WTC11 (cell line): Measurements from ENCODE around the gene DCTN2. TPM values are rescaled to one million over a fixed set of nuclear protein-coding genes. Genes with fewer than 3 reads are reported as not detected.

Source experiments
- ATAC-seq: fragments of 200-7000 bp; cut with Tn5 transposase; 2 replicates; pipeline ENCODE4 v1.10.0; 2021; ENCODE audit warnings: mild to moderate bottlenecking, moderate library complexity
- CTCF ChIA-PET: fragments of 300-600 bp; sonication (Branson Sonifier 250); formaldehyde crosslinking; loops from one replicate; lab custom pipeline; 2021; ENCODE audit warnings: antibody characterized with exemption; lab: Charles Lee
- POLR2A ChIA-PET: fragments of 350-600 bp; sonication (Branson Sonifier 250); formaldehyde crosslinking; loops from one replicate; lab custom pipeline; 2021; ENCODE audit warnings: antibody characterized with exemption; lab: Charles Lee
- DNase-seq: peaks from one replicate; pipeline ENCODE4 v3.0.0; 2021; ENCODE audit warnings: low spot score
- H3K27ac Mint-ChIP-seq: 2 replicates; pipeline ENCODE4 v1.8.0; 2021; ENCODE audit warnings: mixed read lengths
- H3K27me3 Mint-ChIP-seq: 2 replicates; pipeline ENCODE4 v1.8.0; 2021; ENCODE audit warnings: low read depth, mild to moderate bottlenecking, moderate library complexity, mixed read lengths
- H3K36me3 Mint-ChIP-seq: 2 replicates; pipeline ENCODE4 v1.8.0; 2021; ENCODE audit warnings: mixed read lengths
- H3K4me1 Mint-ChIP-seq: 2 replicates; pipeline ENCODE4 v1.8.0; 2022; ENCODE audit warnings: mixed read lengths
- H3K4me3 Mint-ChIP-seq: 2 replicates; pipeline ENCODE4 v1.8.0; 2021; ENCODE audit warnings: mild to moderate bottlenecking, moderate library complexity, mixed read lengths
- H3K9me3 Mint-ChIP-seq: 2 replicates; pipeline ENCODE4 v1.8.0; 2021; ENCODE audit warnings: mixed read lengths
- CREB1 ChIP-seq: sonication (generic); formaldehyde crosslinking; IDR thresholded peaks from 2 replicates; pipeline ENCODE4 v1.8.0; 2023; ENCODE audit warnings: mild to moderate bottlenecking, missing genetic modification reagents
- CREM ChIP-seq: sonication (generic); formaldehyde crosslinking; IDR thresholded peaks from 2 replicates; pipeline ENCODE4 v1.8.1; 2022; ENCODE audit warnings: mild to moderate bottlenecking, missing genetic modification reagents, moderate library complexity
- E2F5 ChIP-seq: sonication (generic); formaldehyde crosslinking; IDR thresholded peaks from 2 replicates; pipeline ENCODE4 v1.8.1; 2022; ENCODE audit warnings: mild to moderate bottlenecking, moderate library complexity, missing genetic modification reagents
- FOXJ3 ChIP-seq: sonication (generic); formaldehyde crosslinking; IDR thresholded peaks from 2 replicates; pipeline ENCODE4 v1.9.0; 2021; ENCODE audit warnings: missing genetic modification reagents, mild to moderate bottlenecking, borderline replicate concordance
- FOXK1 ChIP-seq: sonication (generic); formaldehyde crosslinking; IDR thresholded peaks from 2 replicates; pipeline ENCODE4 v1.8.0; 2022; ENCODE audit warnings: mild to moderate bottlenecking, moderate library complexity, missing genetic modification reagents
- GRHL2 ChIP-seq: fragments of 250-450 bp; sonication (Bioruptor Pico); IDR thresholded peaks from 2 replicates; pipeline ENCODE4 v1.8.0; 2022; ENCODE audit warnings: mild to moderate bottlenecking, moderate library complexity; ENCODE audit not compliant: insufficient replicate concordance, severe bottlenecking
- JAZF1 ChIP-seq: fragments of 250-450 bp; sonication (Bioruptor Pico); IDR thresholded peaks from 2 replicates; pipeline ENCODE4 v1.9.0; 2021; ENCODE audit warnings: moderate library complexity, mild to moderate bottlenecking, inconsistent platforms
- NR1H2 ChIP-seq: sonication (generic); formaldehyde crosslinking; IDR thresholded peaks from 2 replicates; pipeline ENCODE4 v1.9.0; 2021; ENCODE audit warnings: mild to moderate bottlenecking, moderate library complexity, missing genetic modification reagents
- NR3C1 ChIP-seq: sonication (generic); formaldehyde crosslinking; conservative IDR thresholded peaks from 2 replicates; pipeline ENCODE4 v1.8.1; 2023; ENCODE audit warnings: low read depth, mild to moderate bottlenecking, missing genetic modification reagents
- RORB ChIP-seq: fragments of 250-450 bp; sonication (Bioruptor Pico); IDR thresholded peaks from 2 replicates; pipeline ENCODE4 v1.9.0; 2021; ENCODE audit warnings: mild to moderate bottlenecking
- SOX15 ChIP-seq: fragments of 250-450 bp; sonication (Bioruptor Pico); IDR thresholded peaks from 2 replicates; pipeline ENCODE4 v1.9.0; 2021; ENCODE audit warnings: mild to moderate bottlenecking
- USF1 ChIP-seq: sonication (generic); formaldehyde crosslinking; IDR thresholded peaks from 2 replicates; pipeline ENCODE4 v1.8.0; 2022; ENCODE audit warnings: mild to moderate bottlenecking, missing genetic modification reagents
- ZBTB21 ChIP-seq: sonication (generic); formaldehyde crosslinking; IDR thresholded peaks from 2 replicates; pipeline ENCODE4 v1.8.1; 2023; ENCODE audit warnings: mild to moderate bottlenecking, missing genetic modification reagents, borderline replicate concordance
- ZNF232 ChIP-seq: sonication (generic); formaldehyde crosslinking; IDR thresholded peaks from 2 replicates; pipeline ENCODE4 v1.8.0; 2022; ENCODE audit warnings: mild to moderate bottlenecking, missing genetic modification reagents
- ZNF396 ChIP-seq: fragments of 250-450 bp; sonication (Bioruptor Pico); IDR thresholded peaks from 2 replicates; pipeline ENCODE4 v1.8.0; 2021; ENCODE audit warnings: mild to moderate bottlenecking, moderate library complexity, borderline replicate concordance
- total RNA-seq: library from RNA; stranded (reverse); gene quantifications from 3 replicates; pipeline ENCODE4 v1.2.3, GENCODE V29; 2021
- TF ChIP-seq, protein P1 (sequence below): fragments of 250-450 bp; sonication (Bioruptor Pico); IDR thresholded peaks from 2 replicates; pipeline ENCODE4 v2.1.2; 2022; ENCODE audit warnings: mild to moderate bottlenecking, moderate library complexity
- TF ChIP-seq, protein P2 (sequence below): fragments of 250-450 bp; sonication (Bioruptor Pico); IDR thresholded peaks from 2 replicates; pipeline ENCODE4 v1.8.0; 2021; ENCODE audit warnings: mild to moderate bottlenecking
- TF ChIP-seq, protein P3 (sequence below): sonication (generic); formaldehyde crosslinking; IDR thresholded peaks from 2 replicates; pipeline ENCODE4 v1.8.0; 2022; ENCODE audit warnings: missing genetic modification reagents
- TF ChIP-seq, protein P4 (sequence below): sonication (generic); formaldehyde crosslinking; IDR thresholded peaks from 2 replicates; pipeline ENCODE4 v1.8.0; 2023; ENCODE audit warnings: missing genetic modification reagents
- TF ChIP-seq, protein P5 (sequence below): sonication (generic); formaldehyde crosslinking; IDR thresholded peaks from 2 replicates; pipeline ENCODE4 v1.8.0; 2022; ENCODE audit warnings: mild to moderate bottlenecking, missing genetic modification reagents
- TF ChIP-seq, protein P6 (sequence below): sonication (generic); formaldehyde crosslinking; IDR thresholded peaks from 2 replicates; pipeline ENCODE4 v1.8.0; 2023; ENCODE audit warnings: mild to moderate bottlenecking, missing genetic modification reagents

Gene DCTN2
- total RNA-seq, 1 experiment from 2014 or later = 93.5 TPM

DNA sequence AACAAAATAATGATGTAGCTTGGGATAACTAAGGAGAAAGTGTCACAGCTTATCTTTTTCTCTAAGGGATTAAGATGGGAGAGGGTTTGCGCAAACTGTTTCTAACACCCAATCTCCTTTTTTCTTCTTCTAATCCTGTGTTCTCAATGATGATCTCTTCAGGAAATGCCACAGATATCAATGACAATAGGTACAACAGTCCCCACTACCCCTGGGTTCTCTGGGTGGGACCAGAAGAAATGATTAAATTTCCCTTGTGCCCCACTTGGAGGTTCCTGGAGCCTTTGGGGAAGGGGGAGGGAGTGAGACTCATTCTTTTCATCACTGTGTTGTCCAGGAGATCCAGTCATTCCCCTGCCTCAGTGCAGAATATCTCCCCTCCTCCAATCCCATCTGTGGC, 35.4 kb upstream of the DCTN2 start:
- DNase-seq = no peak
- no peaks in the 10 kb centered on the region for H3K9me3 Mint-ChIP-seq
- no peaks in the 10 kb centered on the region; the same call in 1 of the 2 replicates for H3K4me1 Mint-ChIP-seq
- H3K27ac Mint-ChIP-seq = no peak overlapping the region
- ChIA-PET CTCF (interaction anchor here (0.7 to 4.2 kb wide), 17 partner anchors 11 to 431 kb away, joined by 3 to 74 read pairs (median 11); partner anchors contain the start of genes ARHGEF25, B4GALNT1, DCTN2 and TSPAN31), POLR2A (no interaction called here)
- TF ChIP-seq RORB (CRISPR knock-in tag) (no peak), USF1 (CRISPR knock-in tag) (no peak), SOX15 (CRISPR knock-in tag) (no peak), NR1H2 (no peak), CREB1 (no peak), ZNF232 (CRISPR knock-in tag) (no peak), GRHL2 (CRISPR knock-in tag) (no peak), FOXJ3 (CRISPR knock-in tag) (no peak), E2F5 (CRISPR knock-in tag) (no peak)
- TF ChIP-seq, protein P1, sequence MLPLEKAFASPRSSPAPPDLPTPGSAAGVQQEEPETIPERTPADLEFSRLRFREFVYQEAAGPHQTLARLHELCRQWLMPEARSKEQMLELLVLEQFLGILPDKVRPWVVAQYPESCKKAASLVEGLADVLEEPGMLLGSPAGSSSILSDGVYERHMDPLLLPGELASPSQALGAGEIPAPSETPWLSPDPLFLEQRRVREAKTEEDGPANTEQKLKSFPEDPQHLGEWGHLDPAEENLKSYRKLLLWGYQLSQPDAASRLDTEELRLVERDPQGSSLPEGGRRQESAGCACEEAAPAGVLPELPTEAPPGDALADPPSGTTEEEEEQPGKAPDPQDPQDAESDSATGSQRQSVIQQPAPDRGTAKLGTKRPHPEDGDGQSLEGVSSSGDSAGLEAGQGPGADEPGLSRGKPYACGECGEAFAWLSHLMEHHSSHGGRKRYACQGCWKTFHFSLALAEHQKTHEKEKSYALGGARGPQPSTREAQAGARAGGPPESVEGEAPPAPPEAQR (CRISPR knock-in tag) = no peak
- TF ChIP-seq, protein P2, sequence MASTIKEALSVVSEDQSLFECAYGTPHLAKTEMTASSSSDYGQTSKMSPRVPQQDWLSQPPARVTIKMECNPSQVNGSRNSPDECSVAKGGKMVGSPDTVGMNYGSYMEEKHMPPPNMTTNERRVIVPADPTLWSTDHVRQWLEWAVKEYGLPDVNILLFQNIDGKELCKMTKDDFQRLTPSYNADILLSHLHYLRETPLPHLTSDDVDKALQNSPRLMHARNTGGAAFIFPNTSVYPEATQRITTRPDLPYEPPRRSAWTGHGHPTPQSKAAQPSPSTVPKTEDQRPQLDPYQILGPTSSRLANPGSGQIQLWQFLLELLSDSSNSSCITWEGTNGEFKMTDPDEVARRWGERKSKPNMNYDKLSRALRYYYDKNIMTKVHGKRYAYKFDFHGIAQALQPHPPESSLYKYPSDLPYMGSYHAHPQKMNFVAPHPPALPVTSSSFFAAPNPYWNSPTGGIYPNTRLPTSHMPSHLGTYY = no peak
- TF ChIP-seq, protein P3, sequence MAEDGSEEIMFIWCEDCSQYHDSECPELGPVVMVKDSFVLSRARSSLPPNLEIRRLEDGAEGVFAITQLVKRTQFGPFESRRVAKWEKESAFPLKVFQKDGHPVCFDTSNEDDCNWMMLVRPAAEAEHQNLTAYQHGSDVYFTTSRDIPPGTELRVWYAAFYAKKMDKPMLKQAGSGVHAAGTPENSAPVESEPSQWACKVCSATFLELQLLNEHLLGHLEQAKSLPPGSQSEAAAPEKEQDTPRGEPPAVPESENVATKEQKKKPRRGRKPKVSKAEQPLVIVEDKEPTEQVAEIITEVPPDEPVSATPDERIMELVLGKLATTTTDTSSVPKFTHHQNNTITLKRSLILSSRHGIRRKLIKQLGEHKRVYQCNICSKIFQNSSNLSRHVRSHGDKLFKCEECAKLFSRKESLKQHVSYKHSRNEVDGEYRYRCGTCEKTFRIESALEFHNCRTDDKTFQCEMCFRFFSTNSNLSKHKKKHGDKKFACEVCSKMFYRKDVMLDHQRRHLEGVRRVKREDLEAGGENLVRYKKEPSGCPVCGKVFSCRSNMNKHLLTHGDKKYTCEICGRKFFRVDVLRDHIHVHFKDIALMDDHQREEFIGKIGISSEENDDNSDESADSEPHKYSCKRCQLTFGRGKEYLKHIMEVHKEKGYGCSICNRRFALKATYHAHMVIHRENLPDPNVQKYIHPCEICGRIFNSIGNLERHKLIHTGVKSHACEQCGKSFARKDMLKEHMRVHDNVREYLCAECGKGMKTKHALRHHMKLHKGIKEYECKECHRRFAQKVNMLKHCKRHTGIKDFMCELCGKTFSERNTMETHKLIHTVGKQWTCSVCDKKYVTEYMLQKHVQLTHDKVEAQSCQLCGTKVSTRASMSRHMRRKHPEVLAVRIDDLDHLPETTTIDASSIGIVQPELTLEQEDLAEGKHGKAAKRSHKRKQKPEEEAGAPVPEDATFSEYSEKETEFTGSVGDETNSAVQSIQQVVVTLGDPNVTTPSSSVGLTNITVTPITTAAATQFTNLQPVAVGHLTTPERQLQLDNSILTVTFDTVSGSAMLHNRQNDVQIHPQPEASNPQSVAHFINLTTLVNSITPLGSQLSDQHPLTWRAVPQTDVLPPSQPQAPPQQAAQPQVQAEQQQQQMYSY = no peak
- no peak overlapping the region for H3K4me3 Mint-ChIP-seq
- ATAC-seq = no peak
- H3K27me3 Mint-ChIP-seq = 0 out of 2 replicates have a peak, but pooled peaks cover 3% of the 10 kb centered on the region
- H3K36me3 Mint-ChIP-seq = peaks cover 21% of the 10 kb centered on the region

DNA sequence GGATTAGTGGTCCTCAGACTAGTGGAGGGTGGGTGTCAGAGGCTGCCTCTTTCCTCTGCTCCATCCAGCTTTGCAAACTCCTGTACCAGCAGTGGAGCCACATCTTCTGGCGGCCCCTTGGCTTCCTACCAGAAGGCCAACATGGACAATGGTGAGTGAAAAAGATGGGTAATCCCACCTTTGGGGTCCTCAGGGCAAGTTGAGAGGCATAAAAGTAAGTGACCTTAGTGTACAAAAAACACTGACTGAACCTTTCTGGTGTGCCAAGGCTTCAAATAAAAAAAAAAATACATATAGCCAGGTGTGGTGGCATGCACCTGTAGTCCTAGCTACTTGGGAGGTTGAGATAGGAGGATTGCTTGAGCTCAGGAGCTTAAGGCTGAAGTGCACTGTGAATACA, 34.8 kb upstream of the DCTN2 start:
- Mint-ChIP-seq H3K4me3 (no peak overlapping the region), H3K27me3 (0 out of 2 replicates have a peak, but pooled peaks cover 3% of the 10 kb centered on the region), H3K4me1 (no peaks in the 10 kb centered on the region; the same call in 1 of the 2 replicates), H3K9me3 (no peaks in the 10 kb centered on the region), H3K27ac (no peak overlapping the region), H3K36me3 (peaks cover 25% of the 10 kb centered on the region)
- TF ChIP-seq JAZF1 (no peak), CREM (CRISPR knock-in tag) (no peak), ZBTB21 (CRISPR knock-in tag) (no peak), USF1 (CRISPR knock-in tag) (no peak), ZNF396 (CRISPR knock-in tag) (no peak), NR3C1 (no peak), FOXK1 (CRISPR knock-in tag) (no peak)
- TF ChIP-seq, protein P4, sequence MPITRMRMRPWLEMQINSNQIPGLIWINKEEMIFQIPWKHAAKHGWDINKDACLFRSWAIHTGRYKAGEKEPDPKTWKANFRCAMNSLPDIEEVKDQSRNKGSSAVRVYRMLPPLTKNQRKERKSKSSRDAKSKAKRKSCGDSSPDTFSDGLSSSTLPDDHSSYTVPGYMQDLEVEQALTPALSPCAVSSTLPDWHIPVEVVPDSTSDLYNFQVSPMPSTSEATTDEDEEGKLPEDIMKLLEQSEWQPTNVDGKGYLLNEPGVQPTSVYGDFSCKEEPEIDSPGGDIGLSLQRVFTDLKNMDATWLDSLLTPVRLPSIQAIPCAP (CRISPR knock-in tag) = no peak
- TF ChIP-seq, protein P5, sequence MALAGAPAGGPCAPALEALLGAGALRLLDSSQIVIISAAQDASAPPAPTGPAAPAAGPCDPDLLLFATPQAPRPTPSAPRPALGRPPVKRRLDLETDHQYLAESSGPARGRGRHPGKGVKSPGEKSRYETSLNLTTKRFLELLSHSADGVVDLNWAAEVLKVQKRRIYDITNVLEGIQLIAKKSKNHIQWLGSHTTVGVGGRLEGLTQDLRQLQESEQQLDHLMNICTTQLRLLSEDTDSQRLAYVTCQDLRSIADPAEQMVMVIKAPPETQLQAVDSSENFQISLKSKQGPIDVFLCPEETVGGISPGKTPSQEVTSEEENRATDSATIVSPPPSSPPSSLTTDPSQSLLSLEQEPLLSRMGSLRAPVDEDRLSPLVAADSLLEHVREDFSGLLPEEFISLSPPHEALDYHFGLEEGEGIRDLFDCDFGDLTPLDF = no peak
- TF ChIP-seq, protein P6, sequence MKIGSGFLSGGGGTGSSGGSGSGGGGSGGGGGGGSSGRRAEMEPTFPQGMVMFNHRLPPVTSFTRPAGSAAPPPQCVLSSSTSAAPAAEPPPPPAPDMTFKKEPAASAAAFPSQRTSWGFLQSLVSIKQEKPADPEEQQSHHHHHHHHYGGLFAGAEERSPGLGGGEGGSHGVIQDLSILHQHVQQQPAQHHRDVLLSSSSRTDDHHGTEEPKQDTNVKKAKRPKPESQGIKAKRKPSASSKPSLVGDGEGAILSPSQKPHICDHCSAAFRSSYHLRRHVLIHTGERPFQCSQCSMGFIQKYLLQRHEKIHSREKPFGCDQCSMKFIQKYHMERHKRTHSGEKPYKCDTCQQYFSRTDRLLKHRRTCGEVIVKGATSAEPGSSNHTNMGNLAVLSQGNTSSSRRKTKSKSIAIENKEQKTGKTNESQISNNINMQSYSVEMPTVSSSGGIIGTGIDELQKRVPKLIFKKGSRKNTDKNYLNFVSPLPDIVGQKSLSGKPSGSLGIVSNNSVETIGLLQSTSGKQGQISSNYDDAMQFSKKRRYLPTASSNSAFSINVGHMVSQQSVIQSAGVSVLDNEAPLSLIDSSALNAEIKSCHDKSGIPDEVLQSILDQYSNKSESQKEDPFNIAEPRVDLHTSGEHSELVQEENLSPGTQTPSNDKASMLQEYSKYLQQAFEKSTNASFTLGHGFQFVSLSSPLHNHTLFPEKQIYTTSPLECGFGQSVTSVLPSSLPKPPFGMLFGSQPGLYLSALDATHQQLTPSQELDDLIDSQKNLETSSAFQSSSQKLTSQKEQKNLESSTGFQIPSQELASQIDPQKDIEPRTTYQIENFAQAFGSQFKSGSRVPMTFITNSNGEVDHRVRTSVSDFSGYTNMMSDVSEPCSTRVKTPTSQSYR (CRISPR knock-in tag) = no peak
- ATAC-seq = no peak
- ChIA-PET POLR2A (no interaction called here), CTCF (interaction anchor here (0.6 to 4.2 kb wide), 4 partner anchors 8 to 155 kb away, joined by 5 to 74 read pairs (median 6); no protein-coding TSS in a partner anchor)
- no peak for DNase-seq
